Memory B cell (primary cell): ENCODE measurements around the gene FHIT.
"Not testable (repeated sequence)": the region's sequence is repeated elsewhere in the genome, so short reads cannot be mapped to it uniquely, and the experiment has no call there.

Experiments used
- ATAC-seq: fragments of 150-1000 bp; cut with Tn5 transposase; 2 replicates; pipeline ENCODE4 v1.10.0; 2021; ENCODE audit warnings: low read depth, mild to moderate bottlenecking, moderate library complexity
- DNase-seq, 2 donors: peaks; one replicate each; pipeline ENCODE4 v3.0.0; 2022; ENCODE audit warnings: low spot score in 2 of 2
- H3K27ac Mint-ChIP-seq: one replicate; pipeline ENCODE4 v1.8.0; 2022; ENCODE audit warnings: mild to moderate bottlenecking, moderate library complexity, mixed read lengths
- H3K27me3 Mint-ChIP-seq: one replicate; pipeline ENCODE4 v1.8.0; 2022; ENCODE audit warnings: mixed read lengths
- H3K36me3 Mint-ChIP-seq: one replicate; pipeline ENCODE4 v1.8.0; 2022; ENCODE audit warnings: mild to moderate bottlenecking, mixed read lengths
- H3K4me1 Mint-ChIP-seq: one replicate; pipeline ENCODE4 v1.8.0; 2022; ENCODE audit warnings: mixed read lengths
- H3K4me3 Mint-ChIP-seq: one replicate; pipeline ENCODE4 v1.8.0; 2022; ENCODE audit warnings: mild to moderate bottlenecking, moderate library complexity, mixed read lengths
- H3K9me3 Mint-ChIP-seq: one replicate; pipeline ENCODE4 v1.8.0; 2022; ENCODE audit warnings: mixed read lengths

The FHIT gene

DNA sequence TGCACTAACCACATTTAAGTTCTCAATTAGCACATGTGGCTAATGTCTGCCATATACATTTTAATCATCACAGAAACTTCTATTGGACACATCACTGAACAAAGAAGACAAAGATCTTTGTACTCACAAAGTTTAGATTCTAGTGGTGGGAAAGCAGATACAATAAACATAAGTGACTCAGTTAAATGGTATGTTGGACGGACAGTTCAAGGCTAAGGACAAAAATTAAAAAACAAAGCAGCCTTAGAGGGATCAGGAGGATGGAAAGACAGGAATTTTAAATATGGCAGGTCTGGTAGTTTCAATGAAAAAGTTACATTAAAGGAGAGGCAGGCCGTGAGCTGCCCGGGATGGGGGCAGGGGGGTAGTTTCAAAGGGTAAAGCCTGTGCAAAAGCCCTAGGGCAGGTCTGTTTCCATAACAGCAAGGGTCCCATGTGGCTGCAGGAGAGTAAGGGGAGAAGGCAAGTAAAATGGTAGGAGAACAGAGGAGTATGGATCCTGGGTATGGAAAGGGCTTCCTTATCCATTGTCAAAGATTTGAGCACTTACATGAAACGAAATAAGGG, 220.7 kb downstream of the FHIT start:
- H3K4me3 Mint-ChIP-seq = no peak overlapping the region
- H3K4me1 Mint-ChIP-seq = peaks cover 2% of the 10 kb centered on the region
- H3K36me3 Mint-ChIP-seq = no peaks in the 10 kb centered on the region
- peaks cover 3% of the 10 kb centered on the region for H3K9me3 Mint-ChIP-seq
- DNase-seq (no peak), ATAC-seq (no peak)
- H3K27me3 Mint-ChIP-seq = no peaks in the 10 kb centered on the region
- H3K27ac Mint-ChIP-seq = no peak overlapping the region

DNA sequence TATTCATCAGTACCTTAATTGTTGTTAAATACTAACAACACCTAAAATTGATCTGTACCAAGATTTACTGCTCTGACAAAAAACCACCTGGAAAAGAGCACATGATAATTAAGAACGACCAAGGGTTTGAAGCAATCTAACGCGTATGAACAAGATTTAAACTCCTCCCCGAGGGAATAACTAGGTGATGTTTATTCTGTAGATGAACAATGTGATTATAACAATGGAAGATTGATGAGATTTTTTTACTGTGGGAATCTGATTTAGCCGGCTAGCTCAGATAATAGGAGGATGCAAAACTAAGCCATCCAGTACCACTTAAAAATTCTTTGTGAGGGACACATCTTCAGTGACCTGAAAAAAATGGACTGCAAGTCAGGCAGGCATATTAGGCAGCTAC, 222.1 kb downstream of the FHIT start:
- Mint-ChIP-seq H3K36me3 (no peaks in the 10 kb centered on the region), H3K4me3 (no peak overlapping the region), H3K27me3 (no peaks in the 10 kb centered on the region), H3K27ac (no peak overlapping the region), H3K4me1 (peaks cover 2% of the 10 kb centered on the region), H3K9me3 (peaks cover 2% of the 10 kb centered on the region)
- no peak for DNase-seq
- ATAC-seq = no peak

DNA sequence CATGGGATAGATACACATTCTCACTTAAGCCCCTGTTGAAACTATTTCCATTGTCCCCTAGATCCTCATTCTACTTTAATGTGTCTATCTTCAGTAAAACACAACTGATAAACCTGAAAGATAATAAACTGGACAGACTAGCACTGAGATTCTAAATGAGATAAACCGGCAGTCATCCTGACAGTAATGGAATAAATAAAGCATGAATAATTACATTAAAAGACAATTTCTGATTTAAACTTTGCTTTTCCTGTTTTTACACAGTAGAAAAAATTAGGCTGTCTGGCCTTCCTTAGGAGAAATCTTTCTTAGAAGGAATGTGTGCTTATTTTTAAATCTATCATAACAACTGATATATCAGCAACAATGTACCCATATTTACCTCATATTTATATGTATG, 232.4 kb downstream of the FHIT start:
- no peak for DNase-seq
- H3K4me1 Mint-ChIP-seq = no peaks in the 10 kb centered on the region
- H3K4me3 Mint-ChIP-seq = no peak overlapping the region
- H3K27me3 Mint-ChIP-seq = no peaks in the 10 kb centered on the region
- no peak for ATAC-seq
- peaks cover 12% of the 10 kb centered on the region for H3K36me3 Mint-ChIP-seq
- peaks cover 10% of the 10 kb centered on the region for H3K9me3 Mint-ChIP-seq
- H3K27ac Mint-ChIP-seq = no peak overlapping the region

DNA sequence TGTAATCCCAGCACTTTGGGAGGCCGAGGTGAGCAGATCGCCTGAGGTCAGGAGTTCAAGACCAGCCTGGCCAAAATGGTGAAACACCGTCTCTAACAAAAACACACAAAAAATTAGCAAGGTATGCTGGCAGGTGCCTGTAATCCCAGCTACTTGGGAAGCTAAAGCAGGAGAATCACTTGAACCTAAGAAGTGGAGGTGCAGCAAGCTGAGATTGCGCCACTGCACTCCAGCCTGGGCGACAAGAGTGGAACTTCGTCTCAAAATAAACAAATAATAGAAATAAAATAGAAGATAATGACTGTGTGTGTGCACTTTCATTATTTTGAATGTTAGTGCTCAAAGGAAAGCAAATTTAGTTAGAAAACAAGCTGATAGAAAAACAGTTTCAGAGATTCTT, 234.2 kb downstream of the FHIT start:
- H3K4me1 Mint-ChIP-seq, DNase-seq, H3K27me3 Mint-ChIP-seq, H3K9me3 Mint-ChIP-seq, H3K27ac Mint-ChIP-seq, H3K4me3 Mint-ChIP-seq, ATAC-seq: not testable (repeated sequence)
- peaks cover 12% of the 10 kb centered on the region for H3K36me3 Mint-ChIP-seq

DNA sequence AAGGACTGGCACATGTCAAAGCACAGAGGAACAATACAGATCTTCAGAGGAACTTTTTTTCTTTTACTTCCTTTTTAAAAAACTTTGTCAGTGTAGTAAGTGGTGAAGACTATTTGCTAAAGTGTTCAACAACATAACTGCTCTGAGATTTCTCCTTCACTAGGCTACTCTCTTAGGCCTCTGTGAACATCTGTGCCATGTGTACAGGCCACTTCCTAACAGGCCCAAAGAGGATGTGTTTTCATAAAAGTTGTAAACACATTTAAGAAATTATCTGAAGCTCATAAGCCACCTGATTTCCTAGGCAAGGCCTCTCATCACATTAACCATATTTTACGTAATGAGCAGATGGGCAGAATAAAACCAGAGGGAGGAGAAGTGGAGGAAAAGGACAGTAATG, 235.4 kb downstream of the FHIT start:
- no peak for DNase-seq
- ATAC-seq = no peak
- Mint-ChIP-seq H3K4me3 (no peak overlapping the region), H3K36me3 (peaks cover 4% of the 10 kb centered on the region), H3K27me3 (no peaks in the 10 kb centered on the region), H3K9me3 (peaks cover under 1% of the 10 kb centered on the region), H3K4me1 (no peaks in the 10 kb centered on the region), H3K27ac (no peak overlapping the region)

DNA sequence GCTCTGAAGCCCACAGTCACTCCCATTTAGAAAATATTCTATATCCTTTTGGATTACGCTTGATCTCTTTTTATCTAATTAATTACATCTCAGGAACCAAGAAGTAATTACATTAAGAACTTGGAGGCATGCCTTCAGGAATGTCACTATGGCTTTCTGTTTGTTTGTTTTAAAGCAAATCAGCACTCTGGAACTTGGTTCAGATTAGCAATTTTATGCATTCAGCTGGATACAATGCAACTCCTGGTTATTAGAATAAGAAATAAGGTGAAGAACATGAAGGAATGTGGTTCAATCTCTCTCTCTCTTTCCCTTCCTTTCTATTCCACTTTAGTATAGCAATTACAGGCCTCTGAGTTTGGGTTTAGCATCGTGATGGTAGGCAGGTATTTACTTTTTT, 235.8 kb downstream of the FHIT start:
- ATAC-seq = no peak
- Mint-ChIP-seq H3K36me3 (peaks cover 4% of the 10 kb centered on the region), H3K9me3 (no peaks in the 10 kb centered on the region), H3K27me3 (no peaks in the 10 kb centered on the region), H3K27ac (no peak overlapping the region), H3K4me3 (no peak overlapping the region), H3K4me1 (no peaks in the 10 kb centered on the region)
- DNase-seq = no peak

DNA sequence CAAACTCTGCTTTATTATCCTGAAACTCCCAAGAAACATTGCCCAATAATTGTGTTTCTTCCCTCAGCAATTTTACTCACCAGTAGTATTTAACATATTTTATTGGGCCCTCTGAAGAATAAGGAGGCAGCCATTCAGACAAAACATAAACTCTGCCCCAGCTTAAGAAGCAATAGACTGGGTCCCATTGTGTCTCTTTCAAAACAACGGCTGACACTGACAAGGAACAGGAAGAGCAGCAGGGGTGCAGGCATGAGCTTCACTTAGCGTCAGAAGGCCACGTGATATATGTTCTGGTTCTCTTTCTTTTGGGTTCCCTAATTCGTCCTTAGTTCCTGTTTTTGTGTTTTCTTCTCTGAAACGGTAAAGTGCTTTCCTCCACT, 242.3 kb downstream of the FHIT start:
- DNase-seq = peak; percentile 13 to 28
- Mint-ChIP-seq H3K27me3 (no peaks in the 10 kb centered on the region), H3K4me1 (peaks cover 19% of the 10 kb centered on the region), H3K27ac (peak overlapping the region; percentile 93), H3K9me3 (peaks cover 3% of the 10 kb centered on the region), H3K36me3 (peaks cover 8% of the 10 kb centered on the region), H3K4me3 (peak overlapping the region; percentile 52)
- peak; percentile 99 for ATAC-seq

DNA sequence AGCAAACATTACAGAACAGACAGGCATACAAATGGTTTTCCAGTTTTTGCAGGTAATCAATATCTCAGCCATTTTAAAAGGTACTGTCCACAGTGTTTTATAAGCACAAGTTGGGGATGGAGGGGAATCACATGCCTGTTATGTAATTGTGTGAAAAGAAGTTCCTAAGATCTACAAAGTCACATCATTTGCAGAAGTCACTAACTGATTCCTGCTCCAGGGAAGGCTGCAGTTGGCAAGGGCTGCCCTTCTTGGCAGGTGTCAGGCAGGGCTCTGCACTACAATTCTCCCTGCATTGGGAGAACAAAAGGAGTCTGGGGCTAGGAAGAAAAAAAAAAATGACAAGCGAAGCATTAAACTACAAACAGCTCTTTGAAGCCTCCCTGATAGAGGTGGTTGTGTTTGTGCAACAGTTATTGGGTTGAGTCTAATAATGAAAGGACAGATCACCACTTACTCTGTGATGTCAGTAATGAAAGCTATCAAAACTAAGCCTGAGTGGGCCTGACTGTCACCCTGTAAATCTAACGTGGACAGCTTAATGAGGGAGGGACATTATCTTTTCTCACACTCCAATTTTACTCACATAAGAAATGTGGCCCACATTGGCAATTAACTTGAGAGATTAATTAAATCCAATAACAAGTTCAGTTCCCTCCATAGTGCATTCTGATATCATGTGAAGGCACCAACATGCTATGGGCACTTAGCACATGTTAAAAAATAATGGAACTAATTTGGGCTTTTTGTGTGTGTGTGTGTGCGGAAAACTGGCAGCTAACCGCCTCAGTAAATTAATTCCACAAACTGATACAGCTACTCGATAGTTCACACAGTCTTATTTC, 242.9 kb downstream of the FHIT start:
- Mint-ChIP-seq H3K27ac (peak overlapping the region; percentile 93), H3K9me3 (peaks cover 3% of the 10 kb centered on the region), H3K36me3 (peaks cover 10% of the 10 kb centered on the region), H3K4me1 (peaks cover 19% of the 10 kb centered on the region), H3K27me3 (no peaks in the 10 kb centered on the region), H3K4me3 (peak overlapping the region; percentile 52)
- ATAC-seq (no peak), DNase-seq (no peak)

DNA sequence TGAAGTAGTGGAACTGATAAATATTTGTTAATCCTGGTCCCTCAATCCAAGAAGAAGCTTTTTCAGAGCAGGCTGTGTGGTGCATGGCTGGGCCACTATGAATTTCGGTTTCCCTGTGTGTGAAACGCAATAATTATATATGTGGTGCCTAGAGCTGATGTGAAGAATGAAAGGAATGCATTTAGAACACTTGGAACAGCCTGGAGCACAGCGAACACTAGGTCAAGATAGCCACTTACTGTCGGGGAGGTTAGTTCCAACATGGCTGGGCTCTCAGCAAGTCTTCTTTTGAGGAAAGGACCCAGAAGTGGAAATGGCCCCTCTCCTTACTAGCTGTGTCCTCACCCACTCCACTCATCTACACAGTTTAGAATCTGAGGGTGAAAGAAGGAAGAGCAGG, 245.7 kb downstream of the FHIT start:
- Mint-ChIP-seq H3K27me3 (no peaks in the 10 kb centered on the region), H3K4me1 (peaks cover 19% of the 10 kb centered on the region), H3K9me3 (peaks cover 3% of the 10 kb centered on the region)

DNA sequence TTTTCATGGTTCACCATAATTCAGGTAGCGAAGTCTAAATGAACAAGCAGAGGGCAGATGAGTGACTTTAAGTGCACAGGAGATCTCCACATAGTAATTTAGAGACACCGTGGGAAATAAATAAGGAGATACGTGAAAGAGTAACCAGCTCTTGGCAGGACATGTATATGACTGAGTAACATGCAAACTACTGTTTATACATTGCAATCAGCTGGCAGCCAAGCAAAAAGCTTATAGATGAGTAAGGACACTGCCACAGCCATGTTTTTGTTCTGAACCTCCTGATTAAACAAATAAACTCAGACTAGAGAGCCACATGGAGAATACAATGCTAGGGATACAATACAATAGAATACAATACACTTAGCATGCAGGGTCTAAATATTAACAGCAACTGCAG, 252.4 kb downstream of the FHIT start:
- H3K9me3 Mint-ChIP-seq = no peaks in the 10 kb centered on the region
- H3K27ac Mint-ChIP-seq = no peak overlapping the region
- no peak for ATAC-seq
- H3K36me3 Mint-ChIP-seq = peaks cover under 1% of the 10 kb centered on the region
- H3K4me3 Mint-ChIP-seq = no peak overlapping the region
- no peaks in the 10 kb centered on the region for H3K4me1 Mint-ChIP-seq
- no peaks in the 10 kb centered on the region for H3K27me3 Mint-ChIP-seq
- DNase-seq = no peak

More for the DNA sequence above, 245.7 kb downstream of the FHIT start:
- H3K4me3 Mint-ChIP-seq = no peak overlapping the region
- no peak for ATAC-seq
- H3K27ac Mint-ChIP-seq = peak overlapping the region; percentile 4
- no peak for DNase-seq
- H3K36me3 Mint-ChIP-seq = peaks cover 10% of the 10 kb centered on the region

DNA sequence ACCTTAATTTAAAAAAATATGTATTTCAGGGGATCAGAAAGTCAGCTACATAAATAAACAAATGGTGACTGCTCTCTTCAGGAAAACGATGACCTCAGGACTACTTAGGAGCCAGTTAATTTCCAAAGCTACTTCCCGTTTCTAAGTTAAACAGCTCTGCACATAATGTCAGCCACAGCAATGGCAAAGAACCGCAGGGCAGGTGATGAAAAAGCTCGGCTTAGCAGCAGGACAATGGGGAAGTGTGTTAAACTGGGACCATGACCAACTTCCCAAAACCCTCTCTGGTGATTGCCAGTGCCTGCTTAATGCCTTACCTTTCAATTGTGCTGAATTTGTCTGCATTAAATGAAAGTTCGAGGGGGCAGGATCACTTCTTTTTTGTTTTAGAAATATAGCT, 258.9 kb downstream of the FHIT start:
- peaks cover 3% of the 10 kb centered on the region for H3K36me3 Mint-ChIP-seq
- ATAC-seq = peak; percentile 14
- no peak overlapping the region for H3K27ac Mint-ChIP-seq
- H3K4me1 Mint-ChIP-seq = no peaks in the 10 kb centered on the region
- no peaks in the 10 kb centered on the region for H3K27me3 Mint-ChIP-seq
- no peak overlapping the region for H3K4me3 Mint-ChIP-seq
- no peak for DNase-seq
- H3K9me3 Mint-ChIP-seq = peaks cover 5% of the 10 kb centered on the region

DNA sequence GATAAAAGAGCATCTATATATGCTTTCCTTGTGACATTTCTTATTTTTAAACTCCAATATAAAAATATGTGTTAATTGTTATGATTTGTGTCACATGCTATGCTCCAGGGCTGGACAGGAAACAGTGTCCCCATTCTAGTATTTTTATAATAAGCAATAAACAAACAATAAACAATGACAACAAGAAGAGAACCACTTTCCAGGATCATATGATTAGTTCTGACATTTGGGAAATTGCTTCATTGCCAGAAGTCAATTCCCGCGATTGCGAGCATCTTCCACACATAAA, 260.9 kb downstream of the FHIT start:
- H3K9me3 Mint-ChIP-seq = peaks cover 5% of the 10 kb centered on the region
- H3K4me3 Mint-ChIP-seq = no peak overlapping the region
- no peak for DNase-seq
- no peak overlapping the region for H3K27ac Mint-ChIP-seq
- no peak for ATAC-seq
- H3K36me3 Mint-ChIP-seq = peaks cover 7% of the 10 kb centered on the region
- H3K4me1 Mint-ChIP-seq = no peaks in the 10 kb centered on the region
- H3K27me3 Mint-ChIP-seq = no peaks in the 10 kb centered on the region

DNA sequence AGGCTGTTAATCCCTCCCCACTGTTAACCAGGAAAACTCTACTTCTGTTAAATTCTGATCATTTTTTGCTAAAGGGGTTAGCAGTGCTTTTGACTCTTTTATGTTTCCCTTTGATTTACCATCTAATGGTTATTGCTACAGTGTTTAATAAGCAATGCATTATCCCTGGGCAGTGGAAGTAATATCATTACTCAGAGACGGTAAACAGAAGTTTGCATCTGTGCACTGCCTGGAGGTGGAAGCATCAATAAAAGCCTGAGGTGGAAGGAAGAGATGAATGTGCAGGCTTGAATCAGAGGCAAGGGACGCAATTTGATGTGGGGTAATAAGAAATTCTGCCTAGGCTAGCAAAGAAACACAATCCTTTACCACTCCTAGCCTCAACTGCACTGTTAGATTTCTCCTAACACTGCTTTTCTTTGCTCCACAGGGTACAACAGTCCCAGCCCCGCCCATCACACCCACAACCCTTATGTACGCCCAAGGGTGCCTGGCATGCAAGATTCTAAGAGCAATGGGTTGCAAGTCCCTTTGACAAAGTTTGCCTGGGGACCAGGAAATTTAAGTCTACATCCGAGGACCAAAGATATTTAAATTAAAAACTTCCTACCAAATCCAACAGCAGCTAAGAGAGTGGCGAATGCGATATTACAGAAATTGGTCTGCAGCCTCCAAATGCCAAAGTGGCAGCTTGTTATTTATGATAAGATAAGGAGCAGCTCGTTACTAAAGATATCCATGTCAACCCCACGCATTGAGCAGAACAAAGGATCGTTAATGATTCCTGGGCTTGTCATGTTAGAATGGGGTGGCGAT, 261.4 kb downstream of the FHIT start:
- Mint-ChIP-seq H3K9me3 (peaks cover 5% of the 10 kb centered on the region), H3K27me3 (no peaks in the 10 kb centered on the region), H3K4me1 (no peaks in the 10 kb centered on the region), H3K4me3 (no peak overlapping the region), H3K36me3 (peaks cover 9% of the 10 kb centered on the region), H3K27ac (no peak overlapping the region)
- DNase-seq (no peak), ATAC-seq (no peak)

DNA sequence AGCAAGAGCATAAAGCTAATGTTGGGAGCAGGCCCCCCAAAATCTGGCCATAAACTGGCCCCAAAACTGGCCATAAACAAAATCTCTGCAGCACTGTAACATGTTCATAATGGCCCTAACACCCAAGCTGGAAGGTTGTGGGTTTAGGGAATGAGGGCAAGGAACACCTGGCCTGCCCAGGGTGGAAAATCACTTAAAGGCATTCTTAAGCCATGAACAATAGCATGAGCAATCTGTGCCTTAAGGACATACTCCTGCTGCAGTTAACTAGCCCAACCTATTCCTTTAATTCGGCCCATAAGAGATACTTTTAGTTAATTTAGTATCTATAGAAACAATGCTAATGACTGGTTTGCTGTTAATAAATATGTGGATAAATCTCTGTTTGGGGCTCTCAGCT, 264.1 kb downstream of the FHIT start:
- H3K36me3 Mint-ChIP-seq = peaks cover 10% of the 10 kb centered on the region
- not testable (repeated sequence) for DNase-seq, H3K9me3 Mint-ChIP-seq, H3K4me3 Mint-ChIP-seq, H3K27me3 Mint-ChIP-seq, ATAC-seq, H3K27ac Mint-ChIP-seq, H3K4me1 Mint-ChIP-seq
